ENCODE measurements around the gene P2RY8. TPM values are rescaled to one million over a fixed set of nuclear protein-coding genes. Genes with fewer than 3 reads are reported as not detected.

The P2RY8 gene
- total RNA-seq, 4 donors from 2014 or later = 0.55 to 6.0 (median 3.0) TPM; not detected in 1

- intact Hi-C loops (cut with DNase I; ENCODE audit: low total_unique reads) = no loop called here
- Histone ChIP-seq H3K9me3 (no peaks in the 10 kb centered on the region), H3K4me1 (no peaks in the 10 kb centered on the region), H3K27me3 (peaks cover 7% of the 10 kb centered on the region), H3K27ac (peak overlapping the region in 3 of 4 donors; percentile 12 to 29 (median 17)), H3K36me3 (no peaks in the 10 kb centered on the region), H3K4me3 (no peak overlapping the region)
- TF ChIP-seq POLR2AphosphoS5 (IDR thresholded peaks at IDR 0.05) = no peak
- TF ChIP-seq POLR2A (IDR thresholded peaks at IDR 0.05) = no peak
- no peak for TF ChIP-seq CTCF (IDR thresholded peaks at IDR 0.05)
- TF ChIP-seq EP300 (IDR thresholded peaks at IDR 0.05; ENCODE audit: low read depth) = no peak
- in situ Hi-C loops (cut with MboI; ENCODE audit: low pct_ligation_motif_present in 1 of 4, low pct_unique_long_range_greater_than_20kb in 1 of 4, low sequenced_read_pairs in 3 of 4) = loop anchor here in 3 of 4 donors (10.0 to 25.0 kb wide), 3 partner anchors 122 to 1150 kb away; partner anchors contain the start of gene AKAP17A (in 1 of the 3)
- no peak for DNase-seq
- WGBS, 2 donors (ENCODE audit: low coverage in 1 of 2) = 59 to 66% methylated on average over 15 to 19 of the region's 19 CpGs
Measured at GRCh38 chrX:1462596-1463251, 74.3 kb downstream of the P2RY8 start.

- in situ Hi-C loops (cut with MboI; ENCODE audit: low pct_ligation_motif_present in 1 of 4, low pct_unique_long_range_greater_than_20kb in 1 of 4, low sequenced_read_pairs in 3 of 4) = loop anchor here in 3 of 4 donors (10.0 to 25.0 kb wide), 3 partner anchors 123 to 1150 kb away; partner anchors contain the start of gene AKAP17A (in 1 of the 3)
- intact Hi-C loops (cut with DNase I; ENCODE audit: low total_unique reads) = no loop called here
- Histone ChIP-seq H3K9me3 (no peaks in the 10 kb centered on the region), H3K36me3 (no peaks in the 10 kb centered on the region), H3K27ac (peak overlapping the region in 1 of 4 donors; percentile 29), H3K27me3 (peaks cover 7% of the 10 kb centered on the region), H3K4me3 (no peak overlapping the region), H3K4me1 (no peaks in the 10 kb centered on the region)
- no peak for TF ChIP-seq POLR2A (IDR thresholded peaks at IDR 0.05)
- no peak for TF ChIP-seq EP300 (IDR thresholded peaks at IDR 0.05; ENCODE audit: low read depth)
- no peak for TF ChIP-seq POLR2AphosphoS5 (IDR thresholded peaks at IDR 0.05)
- TF ChIP-seq CTCF (IDR thresholded peaks at IDR 0.05) = no peak
- DNase-seq = no peak
Measured at GRCh38 chrX:1462110-1462509, 74.9 kb downstream of the P2RY8 start.

DNA sequence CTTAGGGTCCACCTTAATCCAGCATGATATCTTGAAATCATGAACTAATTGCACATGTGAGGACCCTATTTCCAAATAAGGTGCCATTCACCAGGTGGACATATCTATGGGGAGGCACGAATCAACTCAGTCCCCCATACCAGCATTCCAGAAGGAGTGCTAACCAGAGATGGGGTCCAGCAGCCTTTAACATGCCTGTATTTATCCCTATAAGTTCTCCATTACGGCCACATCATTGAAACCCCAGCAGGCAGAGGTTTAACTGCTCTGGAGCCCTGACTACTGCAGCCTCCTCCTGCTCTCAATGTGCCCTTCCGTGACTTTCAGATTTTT, 81.1 kb downstream of the P2RY8 start:
- Histone ChIP-seq H3K4me3 (no peak overlapping the region), H3K9me3 (no peaks in the 10 kb centered on the region), H3K27ac (no peak overlapping the region), H3K27me3 (no peaks in the 10 kb centered on the region), H3K4me1 (peaks cover 9 to 24% (median 17%) of the 10 kb centered on the region in 4 donors), H3K36me3 (no peaks in the 10 kb centered on the region)
- intact Hi-C loops (cut with DNase I; ENCODE audit: low total_unique reads) = loop anchor here (10.0 kb wide), 1 partner anchor 1139 kb away; no protein-coding TSS in a partner anchor
- TF ChIP-seq CTCF (IDR thresholded peaks at IDR 0.05) = no peak
- TF ChIP-seq POLR2A (IDR thresholded peaks at IDR 0.05) = no peak
- no peak for TF ChIP-seq EP300 (IDR thresholded peaks at IDR 0.05; ENCODE audit: low read depth)
- TF ChIP-seq POLR2AphosphoS5 (IDR thresholded peaks at IDR 0.05) = no peak
- DNase-seq = no peak
- 69 to 75% methylated on average over 2 to 3 of the region's 3 CpGs for WGBS, 2 donors (ENCODE audit: low coverage in 1 of 2)
- in situ Hi-C loops (cut with MboI; ENCODE audit: low pct_ligation_motif_present in 1 of 4, low pct_unique_long_range_greater_than_20kb in 1 of 4, low sequenced_read_pairs in 3 of 4) = loop anchor here in 3 of 4 donors (10.0 to 25.0 kb wide), 3 partner anchors 131 to 1156 kb away; partner anchors contain the start of gene AKAP17A (in 2 of the 3)

- in situ Hi-C loops (cut with MboI; ENCODE audit: low pct_ligation_motif_present in 1 of 4, low pct_unique_long_range_greater_than_20kb in 1 of 4, low sequenced_read_pairs in 3 of 4) (loop anchor here in 3 of 4 donors (10.0 to 25.0 kb wide), 3 partner anchors 133 to 1158 kb away; partner anchors contain the start of gene AKAP17A (in 2 of the 3)), intact Hi-C loops (cut with DNase I; ENCODE audit: low total_unique reads) (loop anchor here (5.0 to 10.0 kb wide), 2 partner anchors 123 to 1141 kb away; no protein-coding TSS in a partner anchor)
- Histone ChIP-seq H3K4me1 (peaks cover 9 to 25% (median 18%) of the 10 kb centered on the region in 4 donors), H3K36me3 (no peaks in the 10 kb centered on the region), H3K4me3 (peak overlapping the region; percentile 18 to 62 (median 42)), H3K27me3 (no peaks in the 10 kb centered on the region), H3K27ac (peak overlapping the region; percentile 88 to 100 (median 96)), H3K9me3 (no peaks in the 10 kb centered on the region)
- 6 to 24% methylated on average over 4 to 19 of the region's 45 CpGs for WGBS, 2 donors (ENCODE audit: low coverage in 1 of 2)
- DNase-seq = peak; percentile 91
- TF ChIP-seq POLR2A (IDR thresholded peaks at IDR 0.05) (no peak), CTCF (IDR thresholded peaks at IDR 0.05) (peak; percentile 92 to 99 (median 95)), EP300 (IDR thresholded peaks at IDR 0.05; ENCODE audit: low read depth) (no peak)
Measured at GRCh38 chrX:1453951-1454785, 82.8 kb downstream of the P2RY8 start.
